HUES6 (cell line): ENCODE measurements around the gene KLK3.

Experiments used
- H3K27ac ChIP-seq: 2 replicates; pipeline ENCODE4 v1.7.0; 2013; ENCODE audit warnings: low read depth, mild to moderate bottlenecking, low read length, inconsistent platforms
- H3K27me3 ChIP-seq: 2 replicates; pipeline ENCODE4 v1.6.1; 2013; ENCODE audit warnings: low read length; ENCODE audit not compliant: control insufficient read depth, insufficient read depth
- H3K36me3 ChIP-seq: 2 replicates; pipeline ENCODE4 v1.6.1; 2013; ENCODE audit warnings: low read length; ENCODE audit not compliant: control insufficient read depth, insufficient read depth
- H3K4me1 ChIP-seq: 2 replicates; pipeline ENCODE4 v1.6.1; 2013; ENCODE audit warnings: low read length; ENCODE audit not compliant: control insufficient read depth, insufficient read depth
- H3K4me3 ChIP-seq: 2 replicates; pipeline ENCODE4 v1.5.1; 2013; ENCODE audit warnings: low read depth, low read length
- H3K9ac ChIP-seq: one replicate; pipeline ENCODE4 v1.6.1; 2013; ENCODE audit warnings: mild to moderate bottlenecking, low read length
- H3K9me3 ChIP-seq: 2 replicates; pipeline ENCODE4 v1.6.1; 2013; ENCODE audit warnings: low read depth, low read length; ENCODE audit not compliant: control insufficient read depth, insufficient read depth

KLK3 gene

DNA sequence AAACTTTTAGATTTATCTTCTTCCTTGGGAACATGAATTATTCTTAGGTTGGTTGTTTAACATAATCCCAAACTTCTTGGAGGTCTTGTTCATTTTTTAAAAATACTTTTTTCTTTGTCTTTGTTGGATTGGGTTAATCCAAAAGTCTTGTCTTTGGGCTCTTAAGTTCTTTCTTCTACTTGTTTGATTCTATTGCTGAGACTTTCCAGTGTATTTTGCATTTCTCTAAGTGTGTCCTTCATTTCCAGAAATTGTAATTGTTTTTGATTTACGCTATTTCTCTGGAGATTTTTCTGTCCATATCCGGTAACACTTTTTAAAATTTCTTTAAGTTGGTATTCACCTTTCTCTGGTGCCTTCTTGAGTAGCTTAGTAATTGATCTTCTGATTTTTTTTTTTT lies 11.5 kb upstream of the KLK3 start:
- Histone ChIP-seq H3K36me3 (no peaks in the 10 kb centered on the region), H3K27me3 (peaks cover 75% of the 10 kb centered on the region), H3K4me3 (no peak overlapping the region), H3K4me1 (peaks cover 10% of the 10 kb centered on the region; the same call in 1 of the 2 replicates), H3K9ac (no peak overlapping the region), H3K9me3 (no peaks in the 10 kb centered on the region), H3K27ac (no peak overlapping the region)

DNA sequence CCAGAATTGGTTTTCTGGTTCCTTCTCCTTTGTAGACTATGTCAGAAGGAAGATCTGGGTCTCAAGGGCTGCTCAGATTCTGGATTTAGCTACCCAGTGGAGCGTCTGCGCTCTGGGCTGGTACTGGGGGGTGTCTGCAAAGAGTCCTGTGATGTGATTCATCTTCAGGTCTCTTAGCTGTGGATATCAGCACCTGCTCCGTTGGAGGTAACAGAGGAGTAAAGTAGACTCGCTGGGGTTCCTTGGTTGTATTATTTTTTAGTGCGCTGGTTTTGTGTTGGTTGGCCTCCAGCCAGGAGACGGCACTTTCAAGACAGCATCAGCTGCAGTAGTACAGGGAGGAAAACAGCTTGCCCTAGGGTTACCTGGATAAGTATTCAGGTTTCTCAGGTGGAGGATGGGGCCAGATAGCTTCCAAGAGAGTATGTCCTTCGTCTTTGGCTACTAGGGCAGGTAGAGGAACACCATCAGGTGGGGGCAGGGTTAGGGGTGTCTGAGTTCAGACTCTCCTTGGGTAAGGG lies 11.0 kb upstream of the KLK3 start:
- Histone ChIP-seq H3K4me1 (peaks cover 10% of the 10 kb centered on the region; the same call in 1 of the 2 replicates), H3K9me3 (no peaks in the 10 kb centered on the region), H3K27ac (no peak overlapping the region), H3K9ac (no peak overlapping the region), H3K4me3 (no peak overlapping the region), H3K27me3 (peaks cover 81% of the 10 kb centered on the region), H3K36me3 (no peaks in the 10 kb centered on the region)

DNA sequence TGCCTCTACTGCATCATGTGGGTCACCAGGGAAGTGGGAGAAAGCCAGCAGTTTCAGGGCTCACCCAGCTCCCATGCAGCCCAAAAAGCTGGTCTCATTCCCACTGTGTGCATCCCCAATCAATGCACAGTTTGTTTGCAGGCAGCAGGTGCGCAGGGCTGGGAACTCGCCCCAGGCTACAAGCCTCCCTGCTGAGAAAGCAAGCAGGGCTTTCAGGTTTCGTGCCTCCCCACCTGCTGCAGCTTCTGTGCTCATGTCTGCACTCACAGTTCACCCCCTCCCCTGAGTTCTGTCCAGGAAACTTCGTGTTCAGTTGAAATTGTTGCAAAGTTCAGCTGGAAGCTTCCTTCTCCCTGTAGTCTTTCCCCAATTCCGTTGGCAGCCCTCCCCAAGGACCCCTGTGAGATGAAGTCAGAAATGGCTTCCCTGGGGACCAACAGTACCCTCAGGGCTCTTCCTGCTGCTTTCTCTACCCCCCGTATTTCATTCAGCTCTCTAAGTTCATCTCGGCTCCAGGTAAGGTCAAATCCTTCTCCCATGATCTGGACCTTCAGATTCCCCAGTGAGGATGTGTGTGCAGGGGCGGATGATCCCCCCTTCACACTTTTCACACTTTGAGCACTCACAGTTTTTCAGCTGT lies 10.3 kb upstream of the KLK3 start:
- H3K9me3 ChIP-seq: no peaks in the 10 kb centered on the region
- no peak overlapping the region for H3K4me3 ChIP-seq
- H3K4me1 ChIP-seq: peaks cover 10% of the 10 kb centered on the region; the same call in 1 of the 2 replicates
- H3K36me3 ChIP-seq: no peaks in the 10 kb centered on the region
- H3K9ac ChIP-seq: no peak overlapping the region
- no peak overlapping the region for H3K27ac ChIP-seq
- H3K27me3 ChIP-seq: peaks cover 81% of the 10 kb centered on the region

- no peak overlapping the region for H3K9ac ChIP-seq
- H3K4me3 ChIP-seq: no peak overlapping the region
- peaks cover 68% of the 10 kb centered on the region for H3K27me3 ChIP-seq
- H3K27ac ChIP-seq: no peak overlapping the region
- H3K36me3 ChIP-seq: no peaks in the 10 kb centered on the region
- H3K4me1 ChIP-seq: no peaks in the 10 kb centered on the region
- no peaks in the 10 kb centered on the region for H3K9me3 ChIP-seq
These were observed 4.0 kb upstream of the KLK3 start for GRCh38 chr19:50850738-50851137.

DNA sequence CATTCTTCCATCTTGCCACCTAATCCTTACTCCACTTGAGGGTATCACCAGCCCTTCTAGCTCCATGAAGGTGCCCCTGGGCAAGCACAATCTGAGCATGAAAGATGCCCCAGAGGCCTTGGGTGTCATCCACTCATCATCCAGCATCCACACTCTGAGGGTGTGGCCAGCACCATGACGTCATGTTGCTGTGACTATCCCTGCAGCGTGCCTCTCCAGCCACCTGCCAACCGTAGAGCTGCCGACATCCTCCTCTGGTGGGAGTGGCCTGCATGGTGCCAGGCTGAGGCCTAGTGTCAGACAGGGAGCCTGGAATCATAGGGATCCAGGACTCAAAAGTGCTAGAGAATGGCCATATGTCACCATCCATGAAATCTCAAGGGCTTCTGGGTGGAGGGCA lies 3.1 kb upstream of the KLK3 start:
- H3K27ac ChIP-seq: no peak overlapping the region
- peaks cover 71% of the 10 kb centered on the region for H3K27me3 ChIP-seq
- H3K9ac ChIP-seq: no peak overlapping the region
- H3K36me3 ChIP-seq: no peaks in the 10 kb centered on the region
- no peak overlapping the region for H3K4me3 ChIP-seq
- no peaks in the 10 kb centered on the region for H3K9me3 ChIP-seq
- no peaks in the 10 kb centered on the region for H3K4me1 ChIP-seq

- peaks cover 76% of the 10 kb centered on the region for H3K27me3 ChIP-seq
- H3K36me3 ChIP-seq: no peaks in the 10 kb centered on the region
- peaks cover 11% of the 10 kb centered on the region; the same call in 1 of the 2 replicates for H3K4me1 ChIP-seq
- H3K9me3 ChIP-seq: peaks cover 15% of the 10 kb centered on the region
- no peak overlapping the region for H3K27ac ChIP-seq
- H3K4me3 ChIP-seq: no peak overlapping the region
- no peak overlapping the region for H3K9ac ChIP-seq
These were observed 2.7 kb downstream of the KLK3 start for GRCh38 chr19:50857366-50857765.

DNA sequence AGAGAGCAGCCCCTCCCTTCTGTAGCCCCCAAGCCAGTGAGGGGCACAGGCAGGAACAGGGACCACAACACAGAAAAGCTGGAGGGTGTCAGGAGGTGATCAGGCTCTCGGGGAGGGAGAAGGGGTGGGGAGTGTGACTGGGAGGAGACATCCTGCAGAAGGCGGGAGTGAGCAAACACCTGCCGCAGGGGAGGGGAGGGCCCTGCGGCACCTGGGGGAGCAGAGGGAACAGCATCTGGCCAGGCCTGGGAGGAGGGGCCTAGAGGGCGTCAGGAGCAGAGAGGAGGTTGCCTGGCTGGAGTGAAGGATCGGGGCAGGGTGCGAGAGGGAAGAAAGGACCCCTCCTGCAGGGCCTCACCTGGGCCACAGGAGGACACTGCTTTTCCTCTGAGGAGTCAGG lies 4.2 kb downstream of the KLK3 start:
- Histone ChIP-seq H3K27ac (no peak overlapping the region), H3K4me1 (peaks cover 11% of the 10 kb centered on the region; the same call in 1 of the 2 replicates), H3K36me3 (no peaks in the 10 kb centered on the region), H3K4me3 (no peak overlapping the region), H3K27me3 (peaks cover 78% of the 10 kb centered on the region), H3K9me3 (peaks cover 15% of the 10 kb centered on the region), H3K9ac (no peak overlapping the region)

DNA sequence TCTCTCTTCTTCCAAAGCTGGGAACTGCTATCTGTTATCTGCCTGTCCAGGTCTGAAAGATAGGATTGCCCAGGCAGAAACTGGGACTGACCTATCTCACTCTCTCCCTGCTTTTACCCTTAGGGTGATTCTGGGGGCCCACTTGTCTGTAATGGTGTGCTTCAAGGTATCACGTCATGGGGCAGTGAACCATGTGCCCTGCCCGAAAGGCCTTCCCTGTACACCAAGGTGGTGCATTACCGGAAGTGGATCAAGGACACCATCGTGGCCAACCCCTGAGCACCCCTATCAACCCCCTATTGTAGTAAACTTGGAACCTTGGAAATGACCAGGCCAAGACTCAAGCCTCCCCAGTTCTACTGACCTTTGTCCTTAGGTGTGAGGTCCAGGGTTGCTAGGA lies 5.1 kb downstream of the KLK3 start:
- Histone ChIP-seq H3K36me3 (no peaks in the 10 kb centered on the region), H3K4me1 (peaks cover 11% of the 10 kb centered on the region; the same call in 1 of the 2 replicates), H3K27ac (no peak overlapping the region), H3K9ac (no peak overlapping the region), H3K27me3 (peaks cover 77% of the 10 kb centered on the region), H3K9me3 (peaks cover 15% of the 10 kb centered on the region), H3K4me3 (no peak overlapping the region)

- H3K4me1 ChIP-seq: peaks cover 11% of the 10 kb centered on the region; the same call in 1 of the 2 replicates
- H3K36me3 ChIP-seq: no peaks in the 10 kb centered on the region
- H3K9me3 ChIP-seq: peaks cover 15% of the 10 kb centered on the region
- H3K4me3 ChIP-seq: no peak overlapping the region
- no peak overlapping the region for H3K27ac ChIP-seq
- H3K9ac ChIP-seq: no peak overlapping the region
- H3K27me3 ChIP-seq: peaks cover 68% of the 10 kb centered on the region
These were observed 6.3 kb downstream of the KLK3 start for GRCh38 chr19:50861010-50861409.

DNA sequence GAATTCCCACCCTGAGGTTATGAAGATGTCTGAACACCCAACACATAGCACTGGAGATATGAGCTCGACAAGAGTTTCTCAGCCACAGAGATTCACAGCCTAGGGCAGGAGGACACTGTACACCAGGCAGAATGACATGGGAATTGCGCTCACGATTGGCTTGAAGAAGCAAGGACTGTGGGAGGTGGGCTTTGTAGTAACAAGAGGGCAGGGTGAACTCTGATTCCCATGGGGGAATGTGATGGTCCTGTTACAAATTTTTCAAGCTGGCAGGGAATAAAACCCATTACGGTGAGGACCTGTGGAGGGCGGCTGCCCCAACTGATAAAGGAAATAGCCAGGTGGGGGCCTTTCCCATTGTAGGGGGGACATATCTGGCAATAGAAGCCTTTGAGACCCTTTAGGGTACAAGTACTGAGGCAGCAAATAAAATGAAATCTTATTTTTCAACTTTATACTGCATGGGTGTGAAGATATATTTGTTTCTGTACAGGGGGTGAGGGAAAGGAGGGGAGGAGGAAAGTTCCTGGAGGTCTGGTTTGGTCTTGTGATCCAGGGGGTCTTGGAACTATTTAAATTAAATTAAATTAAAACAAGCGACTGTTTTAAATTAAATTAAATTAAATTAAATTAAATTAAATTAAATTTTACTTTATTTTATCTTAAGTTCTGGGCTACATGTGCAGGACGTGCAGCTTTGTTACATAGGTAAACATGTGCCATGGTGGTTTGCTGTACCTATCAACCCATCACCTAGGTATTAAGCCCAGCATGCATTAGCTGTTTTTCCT lies 7.0 kb downstream of the KLK3 start:
- H3K27ac ChIP-seq: no peak overlapping the region
- H3K9me3 ChIP-seq: peaks cover 15% of the 10 kb centered on the region
- H3K4me1 ChIP-seq: peaks cover 11% of the 10 kb centered on the region; the same call in 1 of the 2 replicates
- no peak overlapping the region for H3K4me3 ChIP-seq
- H3K9ac ChIP-seq: no peak overlapping the region
- H3K36me3 ChIP-seq: no peaks in the 10 kb centered on the region
- peaks cover 68% of the 10 kb centered on the region for H3K27me3 ChIP-seq

DNA sequence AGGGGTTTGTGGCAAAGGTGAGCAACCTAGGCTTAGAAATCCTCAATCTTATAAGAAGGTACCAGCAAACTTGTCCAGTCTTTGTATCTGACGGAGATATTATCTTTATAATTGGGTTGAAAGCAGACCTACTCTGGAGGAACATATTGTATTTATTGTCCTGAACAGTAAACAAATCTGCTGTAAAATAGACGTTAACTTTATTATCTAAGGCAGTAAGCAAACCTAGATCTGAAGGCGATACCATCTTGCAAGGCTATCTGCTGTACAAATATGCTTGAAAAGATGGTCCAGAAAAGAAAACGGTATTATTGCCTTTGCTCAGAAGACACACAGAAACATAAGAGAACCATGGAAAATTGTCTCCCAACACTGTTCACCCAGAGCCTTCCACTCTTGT lies 14.8 kb downstream of the KLK3 start:
- Histone ChIP-seq H3K9me3 (no peaks in the 10 kb centered on the region), H3K27me3 (peaks cover 82% of the 10 kb centered on the region), H3K4me3 (no peak overlapping the region), H3K27ac (no peak overlapping the region), H3K4me1 (no peaks in the 10 kb centered on the region), H3K36me3 (no peaks in the 10 kb centered on the region), H3K9ac (no peak overlapping the region)
